ENCODE measurements around the gene CDC7.

CDC7 gene

DNA sequence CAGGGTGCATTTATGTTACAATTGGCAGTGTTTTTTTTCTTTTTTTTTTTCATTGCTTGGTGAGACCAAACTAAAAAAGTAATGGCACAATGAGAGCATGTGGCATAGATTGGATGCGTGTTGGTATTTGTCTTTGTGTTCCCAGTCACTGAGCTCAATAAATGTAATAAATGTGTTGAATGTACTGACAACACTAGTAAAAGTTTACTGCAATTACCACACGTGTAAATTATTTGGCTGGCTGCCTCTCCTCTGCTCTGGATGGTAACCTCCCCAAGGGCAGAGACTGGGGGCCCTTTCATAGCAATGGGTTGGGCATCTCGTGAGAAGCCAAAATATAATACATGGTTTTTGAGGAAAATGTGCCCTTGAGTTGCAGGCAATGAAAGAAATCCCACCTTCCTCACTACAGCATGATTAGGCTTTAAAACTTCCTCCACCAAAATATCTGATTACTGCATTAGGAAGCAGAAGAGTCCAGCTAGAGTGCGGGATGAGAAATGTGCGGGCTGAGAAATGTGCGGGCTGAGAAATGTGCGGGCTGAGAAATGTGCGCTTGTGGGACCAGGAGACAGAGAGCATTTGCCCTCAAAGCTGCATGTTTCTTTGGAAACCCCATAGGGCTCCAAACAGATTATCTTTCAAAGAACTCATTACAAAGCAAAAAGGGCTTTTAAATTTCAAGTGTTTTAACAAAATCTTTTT, 58.5 kb downstream of the CDC7 start:
- TF ChIP-seq CTCF (IDR thresholded peaks at IDR 0.05; ENCODE audit: low read length, missing control alignments): no peak
- no peak overlapping the region for H3K4me3 ChIP-seq (replicated peaks; ENCODE audit: low read depth, low read length)
- DNase-seq (ENCODE audit: low read depth): no peak

- TF ChIP-seq CTCF (IDR thresholded peaks at IDR 0.05; ENCODE audit: low read length, missing control alignments): no peak
- H3K4me3 ChIP-seq (replicated peaks; ENCODE audit: low read depth, low read length): no peak overlapping the region
- DNase-seq (ENCODE audit: low read depth): no peak
Observed at GRCh38 chr1:91559838-91560565, 59.4 kb downstream of the CDC7 start.

DNA sequence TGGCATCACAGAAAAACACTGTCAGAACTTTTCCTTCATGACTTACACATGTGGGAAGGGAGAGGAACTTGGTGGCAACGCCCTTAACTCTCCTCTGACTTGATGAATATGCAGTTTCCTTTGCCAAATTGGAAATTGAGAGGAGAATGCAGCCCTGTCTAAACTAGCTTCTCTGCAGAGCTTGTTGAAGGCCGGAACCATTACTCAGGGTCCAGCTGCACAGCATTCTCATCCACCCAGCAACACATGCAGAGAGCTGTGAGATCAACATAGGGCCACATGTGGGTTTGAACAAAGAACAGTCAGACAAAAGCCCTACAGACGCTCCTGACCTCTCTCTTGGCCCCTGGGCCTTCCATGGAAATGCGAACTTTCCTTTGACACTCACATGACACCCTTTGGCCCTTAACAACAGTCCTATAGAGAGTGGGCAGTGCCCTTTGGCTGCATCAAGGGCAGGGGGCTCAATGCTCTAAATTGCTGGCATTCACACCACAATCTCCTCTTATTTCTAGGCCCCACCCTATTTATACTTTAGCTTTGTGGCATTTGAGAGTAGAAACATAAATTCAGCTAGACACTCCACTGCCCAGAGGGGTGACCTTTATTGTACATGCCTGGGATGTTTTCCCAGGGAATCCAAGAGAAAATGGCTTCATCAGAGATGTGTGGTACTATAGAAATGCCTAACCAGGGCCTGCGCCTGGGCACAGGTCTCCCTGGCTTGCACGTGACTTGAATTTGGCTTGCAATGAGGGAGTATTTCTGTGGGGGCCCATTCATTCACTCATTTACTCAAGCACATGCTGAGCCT, 64.4 kb downstream of the CDC7 start:
- peak; percentile 32 for DNase-seq (ENCODE audit: low read depth)
- H3K4me3 ChIP-seq (replicated peaks; ENCODE audit: low read depth, low read length): no peak overlapping the region
- no peak for TF ChIP-seq CTCF (IDR thresholded peaks at IDR 0.05; ENCODE audit: low read length, missing control alignments)

DNA sequence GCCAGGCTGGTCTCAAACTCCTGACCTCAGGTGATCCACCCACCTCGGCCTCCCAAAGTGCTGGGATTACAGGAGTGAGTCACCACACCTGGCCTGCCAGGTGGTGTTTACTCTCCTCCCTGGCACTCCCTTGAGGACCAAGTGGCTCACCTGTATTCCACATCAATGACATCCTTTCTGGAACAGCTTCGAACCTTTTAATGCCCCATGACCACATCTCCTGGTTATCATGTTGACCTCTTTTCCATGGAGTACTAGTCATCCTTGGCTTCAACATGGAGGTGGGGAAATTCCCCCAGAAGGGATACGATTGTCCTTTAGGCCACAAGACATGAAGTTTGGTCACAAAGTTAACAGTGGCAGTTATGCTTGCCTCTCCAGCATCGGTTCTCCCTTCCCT, 66.9 kb downstream of the CDC7 start:
- DNase-seq (ENCODE audit: low read depth): no peak

DNA sequence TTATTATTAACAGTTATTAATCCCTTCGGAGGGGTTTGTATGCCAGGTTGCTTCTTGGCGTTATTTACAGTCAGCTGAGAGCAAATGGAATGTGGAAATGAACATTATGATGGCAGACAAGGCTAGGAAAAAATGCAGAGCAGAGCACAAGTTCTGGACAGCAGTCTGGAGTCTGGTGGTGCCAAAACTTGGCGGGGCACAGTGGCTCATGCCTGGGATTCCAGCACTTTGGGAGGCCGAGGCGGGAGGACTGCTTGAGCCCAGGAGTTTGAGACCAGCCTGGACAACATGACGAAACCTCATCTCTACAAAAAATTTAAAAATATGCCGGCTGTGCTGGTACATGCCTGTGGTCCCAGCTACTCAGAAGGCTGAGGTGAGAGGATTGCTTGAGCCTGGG, 67.6 kb downstream of the CDC7 start:
- no peak for TF ChIP-seq CTCF (IDR thresholded peaks at IDR 0.05; ENCODE audit: low read length, missing control alignments)
- no peak for DNase-seq (ENCODE audit: low read depth)
- H3K4me3 ChIP-seq (replicated peaks; ENCODE audit: low read depth, low read length): no peak overlapping the region

More for the DNA sequence above, 66.9 kb downstream of the CDC7 start:
- no peak overlapping the region for H3K4me3 ChIP-seq (replicated peaks; ENCODE audit: low read depth, low read length)
- no peak for TF ChIP-seq CTCF (IDR thresholded peaks at IDR 0.05; ENCODE audit: low read length, missing control alignments)

DNA sequence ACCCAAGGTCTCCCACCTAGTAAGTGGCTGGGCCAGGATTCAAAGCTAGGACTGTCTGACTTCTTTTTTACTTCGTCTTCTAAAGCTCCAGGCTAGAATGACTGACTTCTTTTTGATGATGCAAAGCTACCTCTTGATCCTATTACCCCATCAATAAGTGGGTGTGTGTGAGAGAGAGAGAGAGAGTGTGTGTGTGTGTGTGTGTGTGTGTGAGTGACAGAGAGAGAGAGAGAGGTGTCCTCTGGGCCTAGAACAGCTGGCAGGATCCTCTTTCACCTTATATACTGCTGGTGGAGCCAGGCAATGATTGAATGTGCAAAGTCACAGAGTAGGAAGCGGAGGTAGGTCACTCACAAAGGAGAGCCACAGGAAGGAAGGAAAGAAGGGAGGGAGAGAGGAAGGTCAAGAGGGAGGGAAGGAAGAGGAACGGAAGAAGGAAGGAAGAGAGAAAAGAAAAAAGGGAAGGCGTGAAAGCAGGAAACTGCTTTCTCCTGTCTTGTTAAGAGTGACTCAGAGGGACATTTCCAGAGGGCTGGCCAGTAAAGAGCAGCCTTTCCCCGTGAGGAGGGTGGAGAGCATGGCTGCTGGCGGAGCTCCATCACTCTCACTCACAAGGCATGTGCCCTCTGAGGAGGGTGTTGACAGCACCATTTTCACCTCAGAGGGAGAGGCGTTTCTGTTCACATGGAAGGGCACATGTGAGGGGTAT, 68.9 kb downstream of the CDC7 start:
- no peak for TF ChIP-seq CTCF (IDR thresholded peaks at IDR 0.05; ENCODE audit: low read length, missing control alignments)
- no peak overlapping the region for H3K4me3 ChIP-seq (replicated peaks; ENCODE audit: low read depth, low read length)
- peak; percentile 86 for DNase-seq (ENCODE audit: low read depth)
